NCI-H748 (cell line): ENCODE results near the gene IGSF9.
A peak's percentile ranks its signal among the peaks of the same experiment; 100 is the strongest.
"Not testable (repeated sequence)": the region's sequence is repeated elsewhere in the genome, so short reads cannot be mapped to it uniquely, and the experiment has no call there.

Experiments used
- DNase-seq: peaks from one replicate; lab custom pipeline; 2025; ENCODE audit not compliant: unreplicated experiment; lab: John Stamatoyannopoulos, UW

IGSF9 gene

DNA sequence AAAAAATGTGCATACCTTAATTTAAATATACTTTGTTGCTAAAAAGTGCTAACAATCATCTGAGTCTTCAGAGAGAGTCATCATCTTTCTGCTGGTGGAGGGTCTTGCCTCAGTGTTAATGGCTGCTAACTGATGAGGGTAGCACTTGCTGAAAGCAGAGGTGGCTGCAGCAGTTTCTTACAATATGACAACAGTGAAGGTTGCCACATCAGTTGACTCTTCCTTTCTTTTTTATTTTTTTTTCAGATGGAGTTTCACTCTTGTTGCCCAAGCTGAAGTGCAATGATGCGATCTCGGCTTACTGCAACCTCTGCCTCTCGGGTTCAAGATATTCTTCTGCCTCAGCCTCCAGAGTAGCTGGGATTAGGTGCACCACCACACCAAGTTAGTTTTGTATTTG, 42.9 kb downstream of the IGSF9 start:
- no peak for DNase-seq

DNA sequence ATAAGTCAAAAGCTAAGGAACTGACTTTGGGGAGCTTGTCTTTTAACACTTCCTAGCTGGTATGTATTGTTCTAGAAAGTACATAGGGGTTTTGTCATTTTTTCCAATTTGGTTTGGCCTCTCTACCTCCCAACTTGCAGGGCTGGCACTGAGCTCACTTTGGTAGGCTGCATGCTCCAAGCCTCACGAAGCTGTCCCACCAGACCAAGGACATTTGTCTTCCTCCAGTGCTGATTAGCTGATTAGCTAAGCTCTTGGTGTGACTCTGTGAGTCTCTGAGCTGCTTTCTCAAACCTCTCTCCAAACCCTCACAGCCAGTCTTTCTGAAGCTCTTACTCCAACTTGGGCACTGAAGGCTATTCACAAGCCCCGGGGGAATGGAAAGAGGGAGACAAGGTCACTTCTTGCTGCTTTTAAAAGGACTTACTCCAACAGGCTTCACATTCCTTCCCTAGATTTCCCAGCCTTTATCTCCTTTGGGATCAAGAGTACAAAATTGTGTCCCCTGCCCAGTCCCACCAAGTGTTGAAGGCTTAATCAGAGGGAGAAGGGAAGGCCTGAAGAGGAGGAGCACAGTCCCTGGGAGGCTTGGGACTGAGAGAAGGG, 44.6 kb downstream of the IGSF9 start:
- no peak for DNase-seq

DNA sequence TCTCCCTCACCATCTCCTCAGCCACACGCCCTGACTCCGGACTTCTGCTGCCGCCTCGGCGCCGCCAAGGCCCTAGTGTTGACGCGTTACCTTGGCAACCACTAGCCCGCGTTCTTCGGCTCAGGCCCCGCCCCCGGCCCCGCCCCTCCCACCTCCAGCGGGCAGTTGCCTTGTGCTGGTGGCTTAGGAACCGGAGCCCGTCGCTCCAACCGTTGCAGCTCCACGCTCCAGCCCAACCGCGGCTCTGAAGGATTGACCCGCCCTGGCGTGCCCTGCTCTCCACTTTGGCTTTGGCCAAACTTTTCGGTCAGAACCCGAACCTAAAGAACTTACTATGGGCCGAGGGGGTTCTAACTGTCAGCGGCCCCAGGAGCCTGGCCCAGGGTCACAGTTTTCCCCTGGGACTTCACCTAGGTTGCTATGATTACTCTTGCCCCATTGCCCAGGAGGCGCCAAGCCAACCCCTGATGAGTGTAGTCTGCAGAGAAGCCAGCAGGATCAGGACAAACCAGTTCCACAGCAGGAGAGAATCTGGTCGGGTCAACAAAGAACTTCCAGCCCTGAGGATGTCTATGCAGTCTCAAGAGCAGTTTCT, 45.2 kb downstream of the IGSF9 start, which contains the start of gene CFAP45:
Gene CFAP45, minus strand, starts transcription at position 80 of the 595 bp plus-strand sequence. Its CDS starts 67 bp downstream, at position 13.
- peak; percentile 90 for DNase-seq

DNA sequence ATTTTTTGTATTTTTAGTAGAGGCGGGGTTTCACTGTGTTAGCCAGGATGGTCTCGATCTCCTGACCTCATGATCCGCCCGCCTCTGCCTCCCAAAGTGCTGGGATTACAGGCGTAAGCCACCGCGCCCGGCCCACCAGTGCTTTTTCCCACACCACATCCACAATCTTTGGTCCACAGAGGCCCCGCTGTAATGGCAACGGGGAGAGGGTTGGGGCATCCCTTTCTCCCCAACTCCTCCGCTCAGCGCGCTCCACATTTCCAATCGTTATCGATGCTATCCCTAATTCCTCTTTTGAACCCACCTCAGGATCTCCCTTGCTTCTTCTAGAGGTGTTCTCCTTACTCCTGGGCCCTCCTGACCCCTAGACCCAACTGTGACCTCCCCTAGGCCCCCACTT, 45.8 kb downstream of the IGSF9 start:
- DNase-seq, result not testable (repeated sequence)

DNA sequence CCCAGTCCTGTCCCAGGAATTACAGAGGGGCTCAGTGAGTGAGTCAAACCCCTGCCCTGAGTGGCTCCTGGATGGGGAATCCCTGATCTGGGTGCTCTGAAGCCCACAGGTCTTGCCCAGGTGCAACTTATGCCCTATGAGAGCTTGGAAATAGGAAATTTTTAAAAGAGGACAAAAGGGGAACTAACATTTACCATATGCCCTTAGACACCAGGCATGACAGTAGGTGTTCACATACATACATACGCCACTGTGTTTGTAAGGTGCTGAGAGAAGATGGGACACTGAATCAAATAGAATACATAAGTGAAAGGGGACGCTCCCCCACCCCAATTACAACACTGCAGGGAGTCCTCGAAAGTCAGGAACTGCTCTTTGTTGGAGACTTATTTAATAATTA, 46.9 kb downstream of the IGSF9 start:
- no peak for DNase-seq

DNA sequence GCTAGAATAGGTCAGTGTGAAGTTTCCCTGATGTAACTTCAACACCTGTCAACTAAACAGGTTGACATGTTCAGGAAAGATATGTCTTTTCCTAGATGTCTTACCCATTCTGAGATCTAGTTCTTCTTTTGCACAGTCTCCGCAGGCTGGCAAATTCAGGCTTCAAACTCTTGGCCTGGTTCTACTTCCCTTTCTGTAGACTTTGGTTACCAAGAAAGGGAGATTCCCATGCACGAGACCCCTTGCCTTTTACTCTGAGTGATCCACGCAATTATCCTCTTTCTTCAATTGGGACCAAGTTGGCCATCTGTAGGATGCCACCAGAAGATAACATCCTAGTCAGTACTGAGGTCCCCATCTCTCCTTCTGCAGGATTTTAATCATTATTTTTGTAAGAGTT, 47.5 kb downstream of the IGSF9 start:
- no peak for DNase-seq

DNA sequence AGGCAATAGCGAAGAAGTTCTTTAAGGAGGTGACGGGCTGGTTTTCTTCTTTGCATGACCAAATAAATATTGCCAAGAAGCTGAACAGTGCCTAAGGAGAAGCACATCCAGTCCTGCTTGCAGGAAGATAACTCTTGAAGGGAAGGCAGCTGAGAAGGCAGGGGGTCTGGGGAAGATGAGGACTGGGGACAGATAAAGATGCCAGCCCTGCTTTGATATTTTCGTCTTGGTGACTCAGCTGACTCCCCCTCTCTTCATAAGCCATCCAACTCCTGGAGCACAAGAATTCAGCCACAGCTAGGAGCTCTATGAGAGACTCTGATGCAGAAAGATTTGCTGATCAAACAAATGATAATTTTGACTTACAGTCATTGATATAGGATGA, 48.9 kb downstream of the IGSF9 start:
- DNase-seq, result no peak

DNA sequence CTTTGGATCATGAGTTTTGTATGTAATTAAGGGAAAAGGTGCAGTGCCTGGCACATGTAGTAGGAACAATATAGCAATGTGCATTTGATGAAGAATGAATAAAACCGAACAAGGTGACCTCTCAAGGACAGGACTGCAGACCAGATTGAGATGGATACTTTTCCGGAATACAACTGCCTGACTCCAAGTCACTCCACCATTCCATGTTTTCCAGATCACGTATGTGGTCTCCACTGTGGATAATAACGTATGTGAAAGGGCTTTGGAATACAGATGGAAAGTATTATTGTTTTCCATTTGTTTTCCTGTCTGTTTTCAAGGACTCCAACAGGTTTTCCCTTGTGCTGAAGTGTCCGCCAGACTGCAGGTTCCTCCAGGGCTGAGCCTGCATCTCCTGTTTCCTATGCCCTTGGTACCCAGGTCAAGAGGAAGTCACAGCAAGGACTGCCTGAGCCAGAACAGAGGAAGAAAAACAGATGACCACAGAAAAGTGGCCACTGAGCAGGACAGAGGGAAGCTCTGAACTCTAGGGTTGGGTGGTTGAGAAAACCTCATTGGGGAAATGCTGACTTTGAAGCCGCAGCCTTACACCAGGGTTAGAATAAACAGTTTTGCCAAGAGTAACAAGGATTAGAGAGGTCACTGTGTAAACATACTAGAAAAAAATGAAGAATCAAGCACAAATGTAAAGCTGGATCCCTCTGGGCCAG, 49.4 kb downstream of the IGSF9 start:
- no peak for DNase-seq

DNA sequence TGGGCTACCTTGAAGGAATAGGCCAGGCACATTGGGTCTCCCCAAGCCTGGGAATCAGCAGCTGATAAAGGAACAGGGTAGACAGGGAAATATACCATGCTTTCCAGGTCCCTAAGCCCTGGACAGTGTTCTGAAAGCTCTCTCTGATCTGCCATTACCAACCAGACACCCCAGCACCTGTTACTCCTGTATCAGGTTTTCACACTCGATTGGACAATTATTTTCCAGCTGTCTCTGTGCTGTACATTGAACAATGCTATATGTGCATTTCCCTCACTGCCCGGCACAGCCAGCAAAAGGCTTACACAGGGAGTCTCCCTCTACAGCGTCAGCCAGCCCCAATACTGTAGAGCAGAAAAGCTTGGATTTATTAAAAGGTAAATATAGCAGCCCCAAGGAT, 50.1 kb downstream of the IGSF9 start:
- DNase-seq, result peak; percentile 5

DNA sequence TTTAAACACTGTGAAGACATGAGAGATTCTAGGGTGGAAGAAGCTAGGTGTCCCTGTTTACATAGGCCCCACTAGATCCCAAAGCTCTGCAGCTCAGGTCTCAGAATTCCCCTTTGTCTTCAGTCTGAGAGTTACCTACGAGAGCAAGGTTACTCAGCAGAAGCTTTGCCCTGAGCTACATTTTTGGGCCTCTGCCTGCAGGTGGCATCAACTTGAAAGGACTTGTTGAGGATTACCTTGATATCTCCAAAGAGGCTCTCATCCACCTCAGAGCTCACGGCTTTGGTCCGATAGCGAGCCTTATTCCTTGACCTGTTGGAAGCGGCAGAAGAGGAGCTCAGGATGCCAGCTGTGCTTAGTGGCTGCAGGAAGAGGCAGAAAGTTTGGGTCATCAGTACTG, 52.5 kb downstream of the IGSF9 start:
- peak; percentile 48 for DNase-seq

DNA sequence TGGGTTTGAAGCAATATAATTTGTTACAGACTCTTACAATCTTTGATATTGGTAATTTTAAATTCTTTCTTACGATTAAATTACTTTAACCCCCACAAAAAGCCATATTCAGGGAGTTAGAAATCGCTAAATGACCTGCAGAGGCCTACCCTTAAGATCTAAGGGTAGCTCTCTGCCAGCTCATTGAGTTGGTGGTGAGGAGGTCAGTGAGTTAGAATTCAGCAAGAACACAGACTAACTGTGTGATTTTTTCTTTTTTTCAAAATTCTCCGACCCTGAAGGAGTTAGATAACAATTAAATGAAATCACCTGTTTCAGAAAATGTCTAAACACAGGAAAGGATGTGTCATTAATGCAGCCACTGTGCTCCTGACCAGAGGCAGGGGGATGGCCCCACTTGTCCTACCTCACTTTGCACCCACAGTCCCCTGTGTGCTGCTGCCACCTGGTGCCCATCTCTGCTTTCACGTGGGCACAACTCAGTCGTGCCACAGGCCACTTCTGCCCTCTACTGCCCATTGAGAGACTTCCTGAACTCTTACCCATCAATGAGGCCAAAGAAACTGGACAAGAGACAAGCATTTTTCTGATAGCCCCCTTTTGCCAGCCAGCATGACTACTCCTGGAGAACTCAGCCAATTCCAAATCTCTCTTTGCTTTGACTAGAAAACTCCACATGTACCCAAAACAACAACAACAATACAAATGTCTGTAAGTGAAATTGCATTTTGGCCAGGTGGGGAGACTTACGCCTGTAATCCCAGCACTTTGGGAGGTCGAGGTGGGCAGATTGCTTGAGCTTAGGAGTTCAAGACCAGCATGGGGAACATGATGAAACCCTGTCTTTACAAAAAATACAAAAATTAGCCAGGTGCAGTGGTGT, 53.9 kb downstream of the IGSF9 start:
- DNase-seq, result peak; percentile 86

DNA sequence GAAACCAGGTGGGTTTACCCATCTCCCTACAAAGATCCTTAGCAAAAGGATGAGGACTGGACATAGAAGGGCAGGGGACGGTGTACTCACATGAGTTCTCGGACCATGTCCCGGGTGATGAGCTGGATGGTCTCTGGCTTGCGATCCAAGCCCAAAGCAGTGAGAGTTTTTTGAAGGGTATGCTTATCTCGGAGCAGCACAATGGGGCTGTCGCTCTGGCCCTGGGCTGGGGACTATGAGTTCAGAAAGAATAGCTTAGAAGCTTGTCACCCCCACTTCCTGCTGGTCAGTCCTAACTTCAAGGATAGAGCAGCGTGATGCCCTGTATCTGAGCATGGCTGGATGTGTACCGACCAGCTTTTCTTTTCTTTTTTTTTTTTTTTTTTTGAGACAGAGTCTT, 55.0 kb downstream of the IGSF9 start:
- no peak for DNase-seq

DNA sequence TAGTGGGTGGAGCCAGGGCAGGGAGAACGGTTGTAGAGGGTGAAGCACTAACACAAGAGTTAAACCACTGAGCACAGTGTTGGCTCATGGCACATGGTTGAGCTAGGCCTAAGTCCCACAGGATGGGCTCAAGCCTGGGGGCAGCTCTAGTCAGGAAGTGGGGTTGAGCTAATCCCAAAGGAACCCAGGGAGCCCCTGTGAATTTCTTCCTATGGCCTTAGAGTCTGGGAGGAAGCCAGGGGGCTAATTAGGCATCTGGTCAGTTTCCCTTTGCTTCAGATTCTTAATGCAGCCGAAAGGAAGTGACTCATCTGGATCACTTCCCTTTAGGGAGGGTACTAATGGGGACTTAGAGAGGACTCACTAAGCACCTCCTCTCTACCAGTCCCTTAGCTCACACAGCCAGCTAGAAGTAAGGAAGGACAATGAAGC, 55.6 kb downstream of the IGSF9 start:
- DNase-seq, result no peak

DNA sequence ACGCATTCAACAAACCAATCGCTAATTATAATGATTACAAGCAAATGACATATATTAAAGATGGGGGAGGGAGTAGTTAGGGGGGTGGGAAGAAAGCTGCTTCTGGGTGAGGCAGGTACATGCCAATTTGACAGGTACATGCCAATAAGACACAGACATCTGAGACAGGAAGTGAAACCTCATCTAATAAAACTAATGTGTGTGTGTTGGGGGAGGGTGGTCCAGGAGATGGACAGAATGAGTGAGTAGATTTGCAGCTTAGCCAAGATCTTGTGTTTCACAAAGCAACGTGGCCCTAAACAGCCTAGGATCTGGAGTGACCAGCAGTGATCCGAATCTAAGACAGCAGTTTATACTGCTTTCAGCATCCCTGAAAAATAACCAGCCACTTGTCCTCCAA, 56.2 kb downstream of the IGSF9 start:
- DNase-seq, result peak; percentile 40

DNA sequence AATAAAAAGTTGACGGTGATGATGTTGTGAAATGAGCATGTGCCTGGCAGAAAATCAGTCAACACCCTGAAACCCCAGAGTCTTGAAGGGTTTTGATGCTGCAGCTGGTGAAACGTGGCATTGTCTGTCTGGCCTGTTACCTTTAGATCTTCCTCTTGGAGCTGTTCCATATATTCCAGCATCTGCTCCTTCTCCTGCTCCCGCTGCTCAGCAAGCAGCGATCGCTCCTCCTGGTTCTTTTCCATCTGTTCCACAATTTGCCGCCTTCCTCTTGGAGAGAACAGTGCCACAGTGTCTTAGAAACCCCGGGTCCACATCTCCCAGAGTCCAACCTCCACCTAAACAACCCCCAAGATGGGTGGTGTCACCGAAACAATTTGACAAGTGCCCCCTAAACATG, 61.1 kb downstream of the IGSF9 start:
- no peak for DNase-seq

DNA sequence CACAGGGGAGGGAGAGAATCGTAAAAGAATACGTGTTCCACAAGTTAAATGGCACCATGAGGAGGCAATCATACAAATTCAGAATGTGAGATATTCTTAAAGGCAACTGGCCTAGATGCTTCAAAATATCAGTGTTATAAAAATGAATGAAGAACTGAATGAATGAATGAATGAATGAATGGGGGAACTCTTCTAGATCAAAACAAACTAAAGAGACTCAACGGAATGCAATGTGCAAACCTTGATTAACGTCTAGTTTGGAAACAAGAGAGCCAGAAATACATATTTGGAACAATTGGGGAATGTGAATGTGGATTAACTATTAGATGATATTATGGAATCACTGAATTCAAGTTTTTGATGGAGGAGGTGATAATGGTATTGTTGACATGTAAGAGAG, 62.3 kb downstream of the IGSF9 start:
- no peak for DNase-seq

DNA sequence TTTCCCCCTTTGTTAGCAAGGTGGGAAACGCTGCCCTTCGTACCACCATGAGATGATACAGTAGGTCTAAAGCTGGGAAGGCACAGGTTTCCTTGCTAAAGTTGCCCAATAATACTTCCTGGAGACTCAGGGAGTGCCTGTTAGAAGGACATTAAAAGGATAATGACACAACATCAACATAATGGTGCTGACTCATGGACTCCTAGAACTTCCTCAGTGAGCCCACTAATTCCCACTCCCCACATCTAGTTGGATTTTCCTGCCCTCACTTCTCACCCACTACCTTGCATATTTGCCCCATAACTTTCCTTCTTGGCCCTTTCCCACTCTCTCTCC, 62.9 kb downstream of the IGSF9 start:
- no peak for DNase-seq

DNA sequence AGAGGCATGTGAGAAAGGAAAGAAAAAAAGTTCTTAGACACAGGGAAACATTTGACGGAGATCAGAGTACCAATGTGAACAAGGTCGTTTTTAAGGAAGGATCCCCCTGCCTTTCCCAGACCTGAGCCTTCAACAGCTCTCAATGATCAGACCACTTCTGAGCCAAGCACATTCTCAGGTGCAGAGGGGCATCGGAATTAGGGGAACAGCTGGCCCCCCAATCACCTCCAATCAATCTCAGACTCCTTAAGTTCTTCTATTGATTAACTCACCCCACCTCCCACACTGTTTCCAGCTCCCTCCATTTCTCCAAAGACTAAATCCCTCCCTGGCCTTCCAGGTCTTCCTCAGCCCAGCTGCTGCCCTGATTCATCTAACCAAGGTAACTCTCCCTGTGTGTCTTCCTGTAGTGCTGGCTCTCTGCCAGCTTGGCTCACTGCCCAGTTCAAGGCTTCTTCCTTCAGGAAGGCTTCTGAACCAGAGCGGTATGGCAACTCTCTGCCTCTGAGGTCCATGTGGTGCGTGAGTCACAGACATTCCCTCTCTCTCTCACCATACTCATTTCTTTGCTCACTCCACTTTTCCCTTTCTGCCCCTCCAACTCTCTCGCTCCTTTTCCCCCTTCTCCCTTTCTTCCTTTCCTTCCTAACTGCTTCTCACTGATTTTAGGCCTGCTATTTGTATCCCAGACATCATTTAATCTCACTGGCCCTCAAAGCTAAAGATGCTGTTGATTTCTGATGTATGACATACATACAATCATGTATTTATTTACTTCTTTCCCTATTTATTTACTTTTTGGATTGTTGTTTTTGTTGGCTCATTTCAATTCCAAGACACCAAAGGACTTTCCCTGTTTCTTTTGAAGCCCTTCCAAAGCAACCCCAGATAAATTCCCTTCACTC, 63.5 kb downstream of the IGSF9 start:
- DNase-seq, result peak; percentile 97

DNA sequence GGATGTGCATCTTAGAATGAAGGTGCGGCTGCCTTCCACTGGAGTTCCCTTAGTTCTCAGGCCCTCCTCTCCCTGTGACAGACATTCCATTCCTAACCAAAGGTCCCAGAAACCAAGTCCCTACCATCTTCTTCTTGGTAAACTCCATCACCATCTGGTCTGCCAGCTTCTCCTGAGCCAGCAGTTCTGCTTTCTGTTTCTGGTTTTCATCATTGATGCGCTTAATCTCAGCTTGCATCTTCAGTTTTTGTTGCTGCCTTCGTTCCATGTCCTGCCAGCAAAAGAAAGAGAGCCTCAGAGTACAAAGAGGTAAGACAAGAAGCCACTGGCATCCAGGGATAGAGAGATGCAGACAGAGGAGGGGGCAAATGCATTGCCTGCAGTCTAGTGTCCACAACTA, 65.0 kb downstream of the IGSF9 start:
- no peak for DNase-seq

DNA sequence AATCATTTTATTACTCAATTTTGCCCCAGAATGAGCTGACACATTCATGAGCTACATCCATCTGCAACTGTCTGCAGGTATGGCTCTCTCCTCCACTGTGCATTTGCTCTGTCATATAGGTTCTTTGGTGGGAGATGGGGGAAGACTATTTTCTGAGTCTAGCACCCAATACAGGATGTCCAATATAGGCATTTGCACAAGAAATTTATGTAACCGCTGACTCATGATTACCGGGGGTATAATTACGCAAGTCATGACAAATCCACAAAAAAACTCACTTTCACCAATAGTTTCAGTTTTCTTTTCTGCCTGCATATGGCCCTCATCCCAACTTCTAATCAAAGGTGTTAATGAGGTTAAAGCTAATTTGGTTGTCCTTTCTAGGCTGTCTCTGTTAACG, 65.4 kb downstream of the IGSF9 start:
- no peak for DNase-seq

DNA sequence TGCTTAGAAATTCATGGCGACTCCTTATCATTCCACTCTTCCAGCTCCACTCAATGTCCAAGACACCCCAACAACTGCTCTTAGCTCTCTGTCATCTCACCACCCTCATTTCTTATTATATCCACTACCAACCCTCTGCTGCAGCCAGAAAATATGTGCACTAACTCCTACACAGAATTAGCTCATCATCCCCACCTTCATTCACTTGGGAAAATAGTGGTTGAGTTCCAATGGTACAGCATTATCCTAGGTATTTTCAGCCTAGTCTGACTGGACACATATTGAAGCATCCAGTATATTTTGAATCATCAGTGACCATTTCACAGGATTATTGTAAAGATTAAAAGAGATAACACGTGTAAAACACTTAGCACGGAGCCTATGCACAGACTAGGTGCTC, 66.3 kb downstream of the IGSF9 start:
- DNase-seq, result no peak
